ENCODE measurements around the gene HAND2. TPM values are rescaled to one million over a fixed set of nuclear protein-coding genes. Genes with fewer than 3 reads are reported as not detected.

The HAND2 gene
- total RNA-seq, 1 experiment from 2014 or later: 0.31 TPM

- ATAC-seq (no peak), DNase-seq (ENCODE audit: low read depth, low spot score) (no peak)
- no peaks in the 10 kb centered on the region for H3K27me3 ChIP-seq (ENCODE audit: control insufficient read depth, insufficient read depth, low read length)
- ChIA-PET POLR2A (no interaction called here), CTCF (no interaction called here)
- no TSS peak for BruUV-seq (replicated peaks)
- no peak for TF ChIP-seq SIN3A (IDR thresholded peaks at IDR 0.05; ENCODE audit: borderline replicate concordance, insufficient read depth, low read depth, low read length)
- H3K36me3 ChIP-seq (ENCODE audit: control insufficient read depth, insufficient read depth, low read length): no peaks in the 10 kb centered on the region
- H3K9me3 ChIP-seq (ENCODE audit: control insufficient read depth, insufficient read depth, low read depth, low read length): no peaks in the 10 kb centered on the region
- no peak overlapping the region for H3K27ac ChIP-seq (ENCODE audit: low read length)
- H3K4me3 ChIP-seq (ENCODE audit: low read depth in 2 of 2, low read length in 2 of 2): no peak overlapping the region
- intact Hi-C loops (cut with micrococcal nuclease; ENCODE audit: unreplicated experiment) (no loop called here), in situ Hi-C loops (cut with HindIII; ENCODE audit: low pct_unique_long_range_greater_than_20kb, low sequenced_read_pairs) (no loop called here)
- H3K4me1 ChIP-seq (ENCODE audit: control insufficient read depth, insufficient read depth, low read length): no peaks in the 10 kb centered on the region
These were observed 41.4 kb downstream of the HAND2 start for GRCh38 chr4:173488656-173489055.

GRCh38 chr4:173488074-173488473 lies 42.0 kb downstream of the HAND2 start:
- no peaks in the 10 kb centered on the region for H3K9me3 ChIP-seq (ENCODE audit: control insufficient read depth, insufficient read depth, low read depth, low read length)
- H3K27me3 ChIP-seq (ENCODE audit: control insufficient read depth, insufficient read depth, low read length): no peaks in the 10 kb centered on the region
- CTCF ChIA-PET: no interaction called here
- POLR2A ChIA-PET: no interaction called here
- in situ Hi-C loops (cut with HindIII; ENCODE audit: low pct_unique_long_range_greater_than_20kb, low sequenced_read_pairs) (no loop called here), intact Hi-C loops (cut with micrococcal nuclease; ENCODE audit: unreplicated experiment) (no loop called here)
- no peak overlapping the region for H3K27ac ChIP-seq (ENCODE audit: low read length)
- TF ChIP-seq POLR2AphosphoS5 (IDR thresholded peaks at IDR 0.05; ENCODE audit: low read depth, low read length): no peak
- no peak for TF ChIP-seq CTCF (IDR thresholded peaks at IDR 0.05)
- no peak for TF ChIP-seq TCF7L2 (IDR thresholded peaks at IDR 0.05; ENCODE audit: low read depth, low read length)
- TF ChIP-seq SIN3A (IDR thresholded peaks at IDR 0.05; ENCODE audit: borderline replicate concordance, insufficient read depth, low read depth, low read length): no peak
- no peak for TF ChIP-seq REST (IDR thresholded peaks at IDR 0.05; ENCODE audit: insufficient read depth in 1 of 2, low read depth in 2 of 2, low read length in 1 of 2)
- H3K4me1 ChIP-seq (ENCODE audit: control insufficient read depth, insufficient read depth, low read length): no peaks in the 10 kb centered on the region
- no peaks in the 10 kb centered on the region for H3K36me3 ChIP-seq (ENCODE audit: control insufficient read depth, insufficient read depth, low read length)
- no TSS peak for BruUV-seq (replicated peaks)
- DNase-seq (ENCODE audit: low read depth, low spot score): no peak
- no peak for ATAC-seq
- H3K4me3 ChIP-seq (ENCODE audit: low read depth in 2 of 2, low read length in 2 of 2): no peak overlapping the region

GRCh38 chr4:173486714-173487392 lies 43.2 kb downstream of the HAND2 start:
- ATAC-seq: no peak
- TF ChIP-seq POLR2AphosphoS5 (IDR thresholded peaks at IDR 0.05; ENCODE audit: low read depth, low read length): no peak
- TF ChIP-seq TCF7L2 (IDR thresholded peaks at IDR 0.05; ENCODE audit: low read depth, low read length): no peak
- no peak for TF ChIP-seq REST (IDR thresholded peaks at IDR 0.05; ENCODE audit: insufficient read depth in 1 of 2, low read depth in 2 of 2, low read length in 1 of 2)
- no peak for TF ChIP-seq CTCF (IDR thresholded peaks at IDR 0.05)
- no peak for TF ChIP-seq SIN3A (IDR thresholded peaks at IDR 0.05; ENCODE audit: borderline replicate concordance, insufficient read depth, low read depth, low read length)
- no peaks in the 10 kb centered on the region for H3K27me3 ChIP-seq (ENCODE audit: control insufficient read depth, insufficient read depth, low read length)
- no peaks in the 10 kb centered on the region for H3K4me1 ChIP-seq (ENCODE audit: control insufficient read depth, insufficient read depth, low read length)
- ChIA-PET CTCF (no interaction called here), POLR2A (no interaction called here)
- no TSS peak for BruUV-seq (replicated peaks)
- H3K9me3 ChIP-seq (ENCODE audit: control insufficient read depth, insufficient read depth, low read depth, low read length): no peaks in the 10 kb centered on the region
- H3K27ac ChIP-seq (ENCODE audit: low read length): no peak overlapping the region
- no peak overlapping the region for H3K4me3 ChIP-seq (ENCODE audit: low read depth in 2 of 2, low read length in 2 of 2)
- in situ Hi-C loops (cut with HindIII; ENCODE audit: low pct_unique_long_range_greater_than_20kb, low sequenced_read_pairs) (no loop called here), intact Hi-C loops (cut with micrococcal nuclease; ENCODE audit: unreplicated experiment) (no loop called here)
- no peaks in the 10 kb centered on the region for H3K36me3 ChIP-seq (ENCODE audit: control insufficient read depth, insufficient read depth, low read length)
- no peak for DNase-seq (ENCODE audit: low read depth, low spot score)
